AG09309 (cell line): ENCODE measurements around the gene SUB1.

Experiments
- DNase-seq: peaks from one replicate; pipeline ENCODE4 v3.0.0-alpha.2; 2010; ENCODE audit warnings: low read depth
- H3K4me3 ChIP-seq: 2 replicates; pipeline ENCODE4 v1.5.1; 2011; ENCODE audit warnings: mild to moderate bottlenecking, low read depth, low read length, moderate library complexity; ENCODE audit not compliant: control insufficient read depth
- TF ChIP-seq, protein P1 (sequence below): IDR thresholded peaks from 2 replicates; pipeline ENCODE4 v1.5.1; 2011; ENCODE audit warnings: mild to moderate bottlenecking, low read depth, low read length, inconsistent platforms; ENCODE audit not compliant: insufficient read depth, control insufficient read depth; ENCODE audit errors: missing control alignments

SUB1 gene

DNA sequence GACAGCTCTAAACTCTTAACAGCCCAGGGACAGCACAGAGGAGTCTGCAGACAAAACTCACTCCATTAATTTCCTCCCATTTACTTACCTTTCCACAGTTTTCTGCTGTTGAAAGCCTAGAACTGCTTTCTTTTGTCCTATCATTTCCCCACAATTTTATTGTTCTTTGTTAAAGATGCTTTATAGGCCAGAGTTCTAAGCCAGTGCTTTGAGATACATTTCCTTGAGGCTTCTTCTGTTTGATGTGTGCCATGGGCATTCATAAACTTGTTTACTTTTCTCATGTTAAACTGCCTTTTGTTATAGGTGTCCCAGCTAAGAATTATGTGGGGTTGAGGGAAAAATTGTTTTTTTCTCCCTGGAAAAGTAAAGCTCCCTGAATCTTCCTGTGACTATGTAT is 25.9 kb upstream of the SUB1 start:
- H3K4me3 ChIP-seq: no peak overlapping the region
- DNase-seq: no peak
- TF ChIP-seq, protein P1, sequence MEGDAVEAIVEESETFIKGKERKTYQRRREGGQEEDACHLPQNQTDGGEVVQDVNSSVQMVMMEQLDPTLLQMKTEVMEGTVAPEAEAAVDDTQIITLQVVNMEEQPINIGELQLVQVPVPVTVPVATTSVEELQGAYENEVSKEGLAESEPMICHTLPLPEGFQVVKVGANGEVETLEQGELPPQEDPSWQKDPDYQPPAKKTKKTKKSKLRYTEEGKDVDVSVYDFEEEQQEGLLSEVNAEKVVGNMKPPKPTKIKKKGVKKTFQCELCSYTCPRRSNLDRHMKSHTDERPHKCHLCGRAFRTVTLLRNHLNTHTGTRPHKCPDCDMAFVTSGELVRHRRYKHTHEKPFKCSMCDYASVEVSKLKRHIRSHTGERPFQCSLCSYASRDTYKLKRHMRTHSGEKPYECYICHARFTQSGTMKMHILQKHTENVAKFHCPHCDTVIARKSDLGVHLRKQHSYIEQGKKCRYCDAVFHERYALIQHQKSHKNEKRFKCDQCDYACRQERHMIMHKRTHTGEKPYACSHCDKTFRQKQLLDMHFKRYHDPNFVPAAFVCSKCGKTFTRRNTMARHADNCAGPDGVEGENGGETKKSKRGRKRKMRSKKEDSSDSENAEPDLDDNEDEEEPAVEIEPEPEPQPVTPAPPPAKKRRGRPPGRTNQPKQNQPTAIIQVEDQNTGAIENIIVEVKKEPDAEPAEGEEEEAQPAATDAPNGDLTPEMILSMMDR: no peak

DNA sequence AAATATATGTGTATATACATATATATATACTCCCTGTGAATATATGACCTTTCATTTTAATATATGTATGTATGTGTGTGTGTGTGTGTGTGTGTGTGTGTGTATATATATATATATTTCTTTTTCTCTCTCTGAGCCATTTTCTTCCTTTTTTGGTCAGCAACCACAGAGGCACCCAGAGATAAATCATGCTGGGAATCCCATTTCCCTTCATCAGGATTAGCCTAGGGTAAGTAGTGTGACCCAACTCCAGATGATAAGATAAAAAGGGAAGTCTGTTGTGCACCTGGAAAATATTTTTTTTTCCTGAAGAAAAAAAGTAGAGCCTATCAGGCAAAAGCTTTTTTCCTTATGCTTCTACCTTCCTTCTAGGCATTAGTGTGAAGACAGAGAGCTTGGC is 25.4 kb upstream of the SUB1 start:
- no peak for DNase-seq
- no peak overlapping the region for H3K4me3 ChIP-seq
- TF ChIP-seq, protein P1: no peak

DNA sequence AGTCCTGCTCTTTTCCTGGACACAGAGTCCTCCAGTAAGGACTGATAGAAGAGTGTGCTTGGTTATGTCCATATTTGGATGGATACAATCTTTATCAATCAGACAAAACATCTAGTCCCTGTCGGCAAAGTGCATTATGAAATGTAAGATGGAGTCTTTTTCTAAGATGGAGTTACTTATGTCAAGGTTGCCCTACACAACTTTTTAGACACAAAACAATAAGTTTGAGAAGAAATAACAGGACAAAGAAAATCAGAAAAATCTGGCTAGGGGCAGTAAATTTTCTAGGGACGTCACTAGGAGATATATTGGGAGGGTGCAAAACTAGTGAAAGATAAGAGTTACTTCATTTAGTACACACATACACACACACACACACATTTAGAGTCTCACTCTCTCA is 23.3 kb upstream of the SUB1 start:
- no peak for DNase-seq
- no peak overlapping the region for H3K4me3 ChIP-seq
- TF ChIP-seq, protein P1: no peak

DNA sequence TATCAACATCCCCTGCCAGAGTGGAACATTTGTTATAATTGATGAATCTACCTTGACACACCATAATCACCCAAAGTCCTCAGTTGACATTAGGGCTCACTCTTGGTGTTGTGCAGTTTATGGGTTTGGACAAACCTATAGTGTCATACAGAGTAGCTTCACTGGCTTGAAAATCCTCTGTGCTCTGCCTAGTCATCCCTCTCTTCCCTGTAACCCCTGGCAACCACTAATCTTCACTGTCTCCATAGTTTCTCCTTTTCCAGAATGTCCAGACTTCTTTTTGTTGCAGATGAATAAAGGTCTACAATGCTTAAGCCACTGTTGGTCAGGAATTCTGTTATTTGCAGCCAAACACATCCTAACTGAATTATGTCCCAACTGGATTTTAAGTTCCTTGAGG is 22.5 kb upstream of the SUB1 start:
- DNase-seq: no peak
- TF ChIP-seq, protein P1: no peak

DNA sequence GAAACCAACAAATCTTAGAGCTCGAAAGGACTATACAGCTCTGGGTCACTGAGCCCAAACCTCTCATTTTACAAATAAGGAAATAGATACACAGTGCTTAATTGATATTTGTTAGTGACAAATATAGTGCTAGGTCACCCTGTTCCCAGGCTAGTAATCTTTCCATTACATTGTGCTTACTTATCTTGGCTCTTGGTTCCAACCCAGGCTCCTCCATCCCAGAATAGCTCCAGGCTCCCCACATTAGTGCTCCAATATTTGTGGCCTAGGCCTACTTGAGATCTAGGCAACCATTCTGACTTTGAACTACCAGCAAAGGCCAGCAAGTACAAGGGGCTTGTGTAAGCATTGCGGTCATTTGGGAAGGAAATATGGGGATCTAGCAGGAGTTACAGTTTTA is 21.7 kb upstream of the SUB1 start:
- TF ChIP-seq, protein P1: no peak
- no peak for DNase-seq
- no peak overlapping the region for H3K4me3 ChIP-seq

More for the DNA sequence above, 22.5 kb upstream of the SUB1 start:
- no peak overlapping the region for H3K4me3 ChIP-seq

DNA sequence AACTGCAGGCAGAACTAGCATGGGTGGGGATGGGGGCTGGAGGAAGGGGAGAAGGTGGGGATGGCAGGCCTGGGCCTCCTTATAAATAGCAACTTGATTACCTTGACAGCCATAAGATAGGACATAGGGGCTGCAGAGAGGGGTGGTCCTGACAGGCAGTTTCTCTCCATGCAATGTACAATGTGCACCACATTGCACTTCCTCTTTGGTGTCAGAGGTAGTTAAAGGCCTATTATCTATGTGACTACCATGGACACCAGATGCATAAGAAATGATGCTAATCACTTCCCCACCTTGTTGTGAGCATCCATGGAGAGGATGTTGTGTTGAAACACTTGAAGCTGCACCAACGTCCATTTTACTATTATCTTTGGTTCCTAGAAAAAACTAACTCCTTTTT is 20.2 kb upstream of the SUB1 start:
- H3K4me3 ChIP-seq: no peak overlapping the region
- DNase-seq: no peak
- TF ChIP-seq, protein P1: no peak
